HG02610 (cell line): ENCODE data around the gene SND1.

ENCODE experiments used
- ATAC-seq: cut with Tn5 transposase; IDR thresholded peaks from one replicate; pipeline ENCODE4 v1.9.1; 2021; ENCODE audit warnings: mild to moderate bottlenecking, moderate library complexity; ENCODE audit not compliant: unreplicated experiment

Gene SND1

DNA sequence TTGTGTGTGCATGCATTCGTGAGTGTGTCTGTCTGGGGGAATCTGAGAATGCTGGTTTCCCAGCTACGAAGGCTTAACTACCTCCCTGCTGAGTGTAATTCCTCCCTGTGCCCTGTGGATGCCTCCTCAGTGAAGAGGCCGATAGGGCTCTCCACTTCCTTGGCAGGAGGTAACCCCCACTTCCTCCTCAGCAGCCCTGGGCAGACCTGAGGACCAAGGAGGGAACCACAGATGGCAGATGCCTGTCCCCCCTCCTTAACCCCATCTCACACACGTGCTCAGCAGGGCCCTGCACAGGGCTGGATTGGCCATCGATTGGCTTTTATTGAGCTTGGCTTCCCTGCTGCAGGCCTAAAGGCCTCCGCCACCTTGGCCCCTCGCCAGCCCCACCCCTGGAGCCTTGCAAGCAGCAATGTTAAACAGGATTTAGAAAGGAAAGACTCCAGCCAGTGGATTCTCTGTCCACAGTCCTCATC is 424.8 kb downstream of the SND1 start:
- ATAC-seq: no peak

DNA sequence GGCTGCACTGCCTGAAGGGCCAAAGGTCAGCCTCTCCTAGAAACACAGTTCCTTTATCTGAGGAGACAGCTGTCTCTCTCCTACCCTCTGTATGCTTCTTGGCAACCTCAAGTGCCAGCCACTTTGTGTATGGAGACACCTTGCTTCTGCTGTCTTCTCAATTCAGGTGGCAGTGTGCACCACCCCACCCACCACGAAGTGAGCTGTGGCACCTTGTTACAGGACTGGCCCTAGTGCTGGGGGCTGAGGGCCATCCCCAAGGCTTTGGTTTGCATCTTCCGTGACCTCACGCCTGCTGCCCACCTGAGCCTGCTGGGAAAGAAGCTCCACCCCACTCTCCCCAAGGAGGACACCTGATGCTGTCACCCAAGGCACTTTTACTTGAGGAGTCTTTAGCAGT is 426.3 kb downstream of the SND1 start:
- ATAC-seq: no peak

DNA sequence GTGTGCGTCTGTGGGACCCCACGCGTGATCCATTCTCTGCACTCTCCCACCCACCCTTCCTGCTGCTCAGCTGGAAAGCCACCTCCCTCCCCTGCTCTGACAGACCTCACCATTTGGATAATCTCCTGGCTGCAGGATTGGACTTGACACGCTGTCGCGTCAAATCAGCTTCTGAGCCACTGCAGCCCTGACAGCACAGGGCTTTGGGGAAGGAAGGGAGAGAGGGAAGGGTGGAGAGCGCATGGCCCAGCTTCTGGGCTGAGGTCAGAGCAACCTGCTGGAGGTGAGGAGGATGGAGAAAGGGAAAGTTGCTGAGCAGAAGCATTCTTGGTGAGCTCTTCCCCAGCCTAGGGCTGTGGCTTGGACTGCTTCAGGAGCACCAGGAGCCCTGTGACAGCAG is 428.2 kb downstream of the SND1 start:
- ATAC-seq: no peak

DNA sequence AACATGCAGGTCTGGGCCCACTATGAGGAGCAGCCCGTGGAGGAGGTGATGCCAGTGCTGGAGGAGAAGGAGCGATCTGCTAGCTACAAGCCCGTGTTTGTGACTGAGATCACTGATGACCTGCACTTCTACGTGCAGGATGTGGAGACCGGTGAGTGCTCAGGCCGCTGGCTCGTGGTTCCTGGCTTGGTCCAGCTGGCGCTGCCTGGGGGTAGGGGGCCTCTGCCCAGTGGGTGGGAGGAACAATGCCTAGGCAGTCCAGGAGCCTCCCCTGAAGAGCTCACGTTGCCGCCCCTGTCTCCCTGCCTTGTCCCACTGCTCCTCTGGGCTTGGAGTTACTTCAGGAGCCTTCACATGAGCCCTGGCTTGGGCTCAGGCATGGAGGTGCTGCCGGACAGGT is 429.4 kb downstream of the SND1 start:
- no peak for ATAC-seq

DNA sequence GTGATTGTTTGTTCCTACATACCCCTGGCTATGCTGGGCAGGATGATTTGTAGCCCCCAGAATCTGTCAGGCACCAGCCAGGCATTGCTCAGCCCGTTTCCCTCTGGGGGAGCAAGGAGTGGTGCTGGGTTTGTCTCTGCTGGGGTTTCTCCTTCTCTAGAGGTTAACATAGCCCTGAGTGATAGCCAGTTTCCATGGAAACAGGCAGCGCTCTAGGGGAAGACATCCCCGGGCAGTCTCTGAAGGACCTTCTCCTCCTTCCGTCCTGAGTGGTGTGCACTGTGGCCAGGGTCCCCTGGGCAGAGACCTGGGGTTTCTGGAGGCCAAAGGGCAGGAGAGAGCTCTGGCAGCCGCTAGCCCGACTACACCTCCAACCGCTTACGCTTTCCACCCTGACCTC is 429.8 kb downstream of the SND1 start:
- no peak for ATAC-seq

DNA sequence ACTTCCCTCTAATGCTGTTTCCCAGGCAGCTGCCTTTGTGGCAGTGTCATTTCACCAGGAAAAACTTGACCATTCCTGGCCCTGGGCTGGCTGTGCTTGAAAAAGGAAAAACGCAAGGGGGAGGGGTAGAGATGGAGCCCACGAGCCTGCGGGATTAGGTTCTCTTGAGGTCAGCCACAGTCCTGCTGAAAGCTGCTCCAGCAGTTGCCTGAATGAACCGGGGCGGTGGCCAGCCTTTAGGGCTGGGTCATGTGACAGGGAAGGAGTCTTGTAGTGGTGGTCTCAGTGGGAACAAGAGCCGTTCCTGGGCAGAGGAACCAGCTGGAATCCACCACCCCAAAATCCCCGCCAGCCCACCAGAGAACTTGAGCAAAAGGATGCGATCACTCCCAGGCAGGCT is 430.4 kb downstream of the SND1 start:
- ATAC-seq: no peak

DNA sequence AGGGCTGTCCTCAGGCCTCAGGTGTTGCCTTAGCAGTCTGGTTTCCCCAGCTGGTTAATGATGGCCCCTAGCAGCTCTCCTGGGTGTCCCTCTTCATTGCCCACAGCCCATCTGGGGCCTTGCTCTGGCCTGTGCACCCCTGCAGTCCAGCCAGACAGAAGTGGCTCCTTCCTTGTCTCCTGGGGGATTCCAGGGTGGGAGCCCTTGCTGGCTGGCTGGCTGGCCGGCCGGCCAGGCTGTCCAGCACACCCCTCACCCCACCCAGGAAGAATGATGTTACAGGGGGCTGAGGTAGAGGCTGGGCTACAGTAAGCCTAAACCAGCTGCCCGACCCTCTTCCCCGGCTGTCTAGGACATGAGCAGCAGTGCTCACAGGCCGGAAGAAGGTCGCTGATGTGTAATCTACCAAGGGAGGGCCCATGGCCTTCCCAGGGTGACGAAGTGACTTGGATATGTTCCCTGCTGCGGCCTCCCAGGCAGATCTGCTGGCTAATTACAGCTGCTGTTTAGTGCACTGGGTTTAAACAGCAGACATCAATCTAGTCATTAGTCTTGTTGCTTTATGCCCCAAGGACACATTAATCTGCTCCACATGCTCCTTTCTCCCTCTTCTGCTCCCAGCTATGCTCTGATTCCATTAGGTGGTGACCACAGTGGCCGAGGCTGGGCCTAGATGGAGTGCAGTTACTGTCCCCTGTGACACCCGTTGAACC is 433.1 kb downstream of the SND1 start:
- ATAC-seq: no peak

DNA sequence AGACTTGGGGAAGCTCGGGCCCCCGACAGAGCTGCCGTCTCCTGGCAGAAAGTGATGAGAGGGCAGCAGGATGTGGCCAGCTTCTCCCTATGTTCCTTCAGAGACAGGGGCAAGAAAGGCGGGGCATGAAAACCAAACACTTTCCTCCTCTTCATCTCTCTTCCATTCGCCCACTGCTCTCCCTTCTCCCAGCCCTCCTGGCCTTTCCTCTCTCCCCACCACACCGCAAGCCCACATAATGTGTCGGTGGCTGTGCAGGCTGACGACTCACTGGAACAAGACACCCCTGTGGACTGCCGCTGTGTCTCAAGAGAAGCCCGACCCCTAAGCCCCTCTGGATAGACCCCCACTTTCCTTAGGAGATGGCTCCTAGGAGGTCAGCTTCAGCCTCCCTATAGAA is 438.5 kb downstream of the SND1 start:
- no peak for ATAC-seq

DNA sequence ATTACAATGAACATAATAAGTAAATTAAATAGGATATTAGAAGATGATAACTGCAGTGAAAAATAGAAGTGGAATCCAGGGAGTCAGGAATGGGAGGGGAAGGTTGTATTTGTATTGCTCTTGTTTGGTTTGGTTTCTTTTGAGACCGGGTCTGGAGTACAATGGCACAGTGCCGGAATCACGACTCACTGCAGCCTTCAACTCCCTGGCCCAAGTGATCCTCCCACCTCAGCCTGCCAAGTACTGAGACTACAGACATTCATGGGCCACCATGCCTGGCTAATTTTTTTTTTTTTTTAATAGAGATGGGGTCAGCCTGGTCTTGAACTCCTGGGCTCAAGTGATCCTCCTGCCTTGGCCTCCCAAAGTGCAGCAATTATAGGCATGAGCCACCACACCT is 439.1 kb downstream of the SND1 start:
- no peak for ATAC-seq

DNA sequence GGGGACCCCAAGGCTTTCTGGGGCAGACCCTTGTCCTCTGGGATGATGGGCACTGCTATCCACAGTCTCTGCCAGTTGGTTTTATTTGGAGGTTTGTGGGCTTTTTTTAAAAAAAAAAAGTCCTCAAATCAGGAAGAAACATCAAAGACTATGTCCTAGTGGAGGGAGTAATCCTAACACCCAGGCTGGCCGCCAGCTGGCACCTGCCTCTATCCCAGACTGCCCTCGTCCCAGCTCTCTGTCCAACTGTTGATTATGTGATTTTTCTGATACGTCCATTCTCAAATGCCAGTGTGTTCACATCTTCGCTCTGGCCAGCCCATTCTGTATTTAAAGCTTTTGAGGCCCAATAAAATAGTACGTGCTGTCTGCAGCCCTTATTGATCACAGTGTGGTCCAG is 440.2 kb downstream of the SND1 start:
- ATAC-seq: no peak

DNA sequence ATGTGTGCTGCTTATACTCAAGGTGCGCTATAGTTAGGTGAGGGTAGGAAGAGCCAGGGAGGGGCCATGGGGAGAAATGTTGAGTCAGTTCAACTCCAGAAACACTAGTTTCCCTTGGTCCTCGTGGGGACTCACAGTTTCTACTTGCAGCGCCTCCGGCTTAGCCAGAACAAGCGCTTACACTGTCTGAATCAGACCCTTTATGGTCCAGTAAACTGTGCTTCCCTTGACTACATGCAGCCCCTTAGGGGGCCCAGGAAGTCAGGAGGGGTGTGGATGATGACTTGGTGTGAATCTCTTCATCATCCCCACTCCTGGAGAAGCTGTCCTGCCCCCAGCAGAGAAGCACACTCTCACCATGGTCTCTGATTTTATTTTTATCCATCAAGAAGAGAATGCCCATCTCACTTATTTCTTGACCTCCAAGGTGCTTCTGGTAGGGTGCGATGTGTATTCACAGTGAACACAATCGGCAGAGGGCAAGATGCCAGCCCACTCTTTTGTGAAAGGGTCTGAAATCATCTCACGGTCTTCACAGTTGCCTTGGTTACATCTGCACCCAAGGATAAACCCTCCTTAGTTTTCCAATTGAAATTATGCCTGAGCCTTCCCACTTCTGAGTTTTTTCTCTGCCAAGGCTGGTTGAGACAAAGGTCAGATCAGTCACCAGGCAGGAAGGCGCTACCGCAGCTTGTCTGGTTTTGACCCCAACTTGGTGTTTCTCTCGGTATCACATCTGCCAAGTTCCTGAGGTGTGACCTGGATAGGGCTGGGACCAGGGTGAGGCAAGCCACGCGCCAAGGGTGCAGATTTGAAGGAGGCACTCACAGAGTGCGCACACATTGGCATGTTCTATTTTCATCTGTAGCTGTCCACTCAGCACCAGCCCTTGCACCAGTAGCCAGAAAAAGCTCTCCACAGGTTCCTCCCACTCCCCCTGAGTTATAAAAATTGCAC is 441.9 kb downstream of the SND1 start:
- no peak for ATAC-seq

DNA sequence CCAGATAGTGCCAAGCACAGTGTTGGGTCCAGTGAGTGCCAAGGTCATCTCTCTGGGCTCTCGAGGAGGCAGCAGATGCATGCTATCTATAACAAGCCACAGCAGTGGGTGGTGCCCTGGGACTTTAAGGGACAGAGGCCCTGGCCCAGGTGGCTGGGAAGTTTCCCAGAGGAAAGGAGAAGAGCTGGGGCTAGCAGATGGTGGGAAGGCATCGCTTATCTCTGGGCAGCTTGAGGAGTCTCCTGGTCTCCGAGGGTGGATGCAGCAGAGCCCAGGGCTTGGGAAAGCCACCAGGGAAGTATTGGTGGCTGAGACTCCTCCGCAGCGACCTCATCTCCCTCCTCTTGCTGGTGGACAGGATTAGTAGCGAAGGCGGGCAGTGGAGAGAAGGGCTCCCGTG is 442.7 kb downstream of the SND1 start:
- no peak for ATAC-seq

DNA sequence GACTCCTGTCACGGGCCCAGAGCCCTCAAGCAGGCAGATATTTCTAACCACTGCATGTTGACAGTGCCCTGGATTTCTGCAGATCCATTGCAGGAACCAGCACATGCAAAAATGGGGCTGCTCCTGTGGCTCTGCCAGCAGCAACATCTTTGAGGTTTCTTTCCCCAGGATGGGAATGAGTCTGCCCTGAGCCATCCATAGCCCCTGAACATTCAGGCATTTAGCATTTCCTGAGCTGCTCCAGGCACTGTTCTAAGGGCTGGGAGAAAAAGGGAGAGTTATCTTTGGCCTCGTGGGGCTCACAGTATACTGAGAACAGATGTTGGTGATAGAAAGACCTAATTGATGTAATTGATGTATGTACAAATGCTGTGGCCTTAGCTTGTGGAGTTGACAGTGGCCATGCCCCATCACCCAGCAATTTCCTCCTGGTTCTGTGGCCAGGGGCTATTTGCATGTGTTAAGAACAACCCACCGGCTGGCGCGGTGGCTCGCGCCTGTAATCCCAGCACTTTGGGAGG is 445.3 kb downstream of the SND1 start:
- no peak for ATAC-seq

DNA sequence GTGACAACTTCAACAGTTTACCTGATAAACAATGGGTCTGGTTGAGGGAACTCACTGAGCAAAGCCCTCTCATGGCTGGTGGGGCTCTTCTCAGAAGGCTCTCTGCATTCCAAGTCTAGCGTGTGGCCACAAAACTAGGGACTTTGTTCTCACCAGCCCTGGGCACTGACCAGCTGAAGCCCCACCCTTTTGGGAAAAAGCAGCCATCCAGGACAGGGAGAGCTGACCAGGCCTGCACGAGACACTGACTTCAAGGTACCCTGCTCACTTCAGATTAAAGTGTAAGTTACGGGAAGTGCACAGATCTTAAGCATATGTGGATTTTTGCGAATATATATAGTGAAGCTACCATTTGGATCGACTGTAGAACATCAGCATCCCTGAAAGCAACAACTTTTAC is 446.6 kb downstream of the SND1 start:
- no peak for ATAC-seq

DNA sequence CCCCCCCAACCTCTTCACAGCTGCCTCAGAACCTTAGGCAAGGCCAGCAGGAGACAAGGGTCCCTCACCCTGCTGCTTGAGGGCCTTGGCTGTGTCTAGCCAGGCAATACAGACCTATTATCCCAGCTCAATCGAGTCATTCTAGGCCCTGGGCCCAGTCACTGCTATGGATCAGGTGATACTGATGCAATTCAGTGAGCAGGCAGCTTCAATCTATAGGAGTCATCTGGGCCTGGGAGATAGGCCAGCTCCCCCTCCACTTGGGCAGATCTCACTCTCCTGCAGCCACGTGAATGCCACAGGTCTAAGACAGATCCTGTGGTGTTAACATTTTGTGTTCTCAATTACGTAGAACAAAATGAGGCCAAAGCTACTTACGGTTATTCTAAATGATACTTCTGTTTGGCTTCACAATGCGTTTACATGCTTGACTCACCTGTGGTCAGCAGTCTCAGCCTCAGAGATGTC is 447.2 kb downstream of the SND1 start:
- no peak for ATAC-seq

DNA sequence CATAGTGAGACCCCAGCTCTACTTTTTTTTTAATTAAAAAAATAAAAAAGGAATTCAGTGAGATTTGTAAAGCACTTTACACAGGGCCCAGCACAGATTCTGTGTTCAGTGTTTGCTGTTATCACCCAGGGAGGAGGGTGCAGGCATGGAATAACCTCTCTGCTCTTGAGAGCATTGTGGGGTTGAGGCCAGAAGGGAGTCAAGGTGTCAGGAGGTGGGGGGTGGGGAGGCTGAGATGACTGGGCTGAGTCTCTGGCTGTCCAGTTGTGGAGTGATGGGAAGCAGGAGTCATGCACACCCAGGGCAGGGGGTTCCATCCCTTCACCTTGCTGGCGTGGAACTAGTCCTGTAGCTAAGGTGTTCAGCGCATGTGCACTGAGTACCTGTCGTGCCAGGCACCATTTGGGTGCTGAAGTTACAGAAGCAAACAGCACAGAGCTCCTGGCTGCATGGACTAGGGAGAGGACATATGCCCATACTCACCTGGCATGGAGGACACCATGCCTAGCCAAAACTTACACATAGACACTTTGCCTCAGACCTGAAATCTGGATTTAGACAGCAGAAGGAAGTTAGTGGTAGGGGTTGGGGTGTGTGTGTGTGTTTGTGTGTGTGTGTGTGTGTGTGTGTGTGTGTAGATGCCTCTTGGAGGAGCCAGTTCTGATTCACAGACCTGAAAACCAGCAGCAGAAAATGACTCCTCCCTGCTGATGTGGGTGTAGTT is 448.4 kb downstream of the SND1 start:
- ATAC-seq: no peak

DNA sequence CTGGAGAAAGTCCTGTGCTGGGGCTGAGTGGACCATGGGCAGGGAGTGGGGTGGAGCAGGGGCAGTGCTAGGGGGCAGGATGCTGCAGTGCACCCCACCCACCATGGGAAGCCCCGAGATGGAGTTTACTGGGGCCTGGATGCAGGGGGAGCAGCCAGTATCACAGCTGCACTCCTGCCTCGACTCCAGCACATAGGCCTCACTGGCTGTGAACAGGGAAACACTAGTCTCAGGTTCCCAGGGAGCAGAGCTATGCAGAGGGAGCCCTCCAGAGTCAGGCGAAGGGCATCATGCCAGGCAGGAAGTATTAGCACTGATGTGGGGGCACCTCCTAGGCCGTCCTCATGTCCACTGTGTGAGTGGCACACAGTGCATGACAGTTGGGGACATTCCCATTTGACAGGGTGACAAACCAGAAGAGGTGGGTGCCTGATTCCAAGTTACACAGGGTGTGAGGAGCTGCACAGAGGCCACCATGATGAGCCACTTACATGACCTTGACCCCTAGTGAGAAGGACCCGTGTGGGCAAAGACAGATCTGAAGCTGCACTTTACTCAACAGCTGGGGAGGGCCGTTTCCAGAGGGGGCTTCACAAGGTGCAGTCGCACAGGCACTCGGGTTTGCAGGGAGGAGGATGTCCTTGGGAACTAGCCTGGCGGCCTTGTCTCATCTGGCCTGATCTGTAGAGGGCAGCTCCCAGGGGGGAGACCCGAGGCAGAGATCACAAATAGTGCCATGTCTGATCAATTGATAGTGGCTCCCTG is 449.1 kb downstream of the SND1 start:
- no peak for ATAC-seq

DNA sequence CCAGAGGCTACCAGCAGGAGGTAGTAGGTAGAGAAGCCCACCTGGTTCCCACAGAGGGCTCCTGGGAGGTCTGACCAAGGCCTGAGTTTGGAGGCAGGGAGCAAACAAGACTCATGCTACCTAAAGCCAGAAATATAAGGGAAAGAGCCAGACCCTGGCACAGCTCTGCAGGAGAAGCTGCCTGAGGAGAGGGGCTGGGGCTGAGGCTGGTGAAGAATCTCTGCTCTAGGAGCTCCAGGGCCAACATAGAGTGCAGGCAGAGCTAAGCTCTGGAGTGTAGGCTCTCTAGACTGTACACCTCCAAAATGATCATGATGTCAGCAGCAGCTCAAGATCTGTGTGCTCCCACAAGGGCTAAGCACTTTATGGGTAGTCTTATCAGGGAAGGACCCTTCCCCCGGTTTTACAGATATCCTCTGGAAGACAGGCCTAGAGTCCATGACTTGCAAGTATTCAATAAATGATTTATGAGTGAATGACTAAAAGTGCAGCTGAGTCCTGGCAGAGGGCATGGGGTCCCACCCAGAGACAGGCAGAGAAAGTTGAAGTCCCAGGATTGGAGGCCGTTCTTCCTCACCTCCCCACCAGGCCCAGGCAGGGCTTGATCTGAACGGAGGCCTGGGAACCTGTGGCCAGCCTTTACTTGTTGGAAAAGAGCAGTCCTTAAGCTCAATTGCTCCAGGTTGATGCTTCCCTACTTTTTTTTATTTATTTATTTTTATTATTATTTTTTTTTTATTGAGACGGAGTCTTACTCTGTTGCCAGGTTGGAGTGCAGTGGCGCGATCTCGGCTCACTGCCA is 450.7 kb downstream of the SND1 start:
- ATAC-seq: no peak

DNA sequence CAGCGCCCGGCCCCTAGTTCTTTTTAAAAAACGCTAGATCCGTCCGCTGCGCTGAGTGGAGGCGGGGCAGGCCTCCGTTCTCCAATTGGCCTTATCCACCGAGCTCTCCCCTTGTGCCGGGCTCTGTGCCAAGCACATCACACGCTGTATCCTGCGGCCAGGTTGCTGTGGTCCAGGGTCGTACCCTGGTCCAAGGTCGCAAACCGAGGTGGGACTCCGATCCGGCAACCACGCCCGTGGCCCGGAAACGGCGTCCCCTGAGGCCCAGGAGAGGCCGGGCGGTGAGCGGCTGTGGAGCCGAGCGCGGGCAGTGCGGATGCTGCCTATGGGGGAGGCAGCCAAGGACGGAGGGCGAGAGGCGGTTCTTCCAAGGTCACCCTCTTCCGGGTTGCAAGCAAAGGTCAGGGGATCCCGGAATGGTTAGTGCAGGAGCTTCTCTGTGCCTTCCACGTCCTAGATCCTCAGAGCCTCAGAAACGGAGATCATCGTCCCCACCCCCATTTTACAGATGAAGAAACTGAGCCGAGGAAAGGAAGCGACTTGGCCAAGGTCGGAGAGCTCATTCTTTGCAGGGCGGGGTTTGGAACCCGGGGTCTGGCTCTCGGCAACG is 451.6 kb downstream of the SND1 start:
- ATAC-seq: peak; percentile 52
